Ascending aorta (tissue), 2 donors: ENCODE measurements around the gene VWA3A. TPM values are rescaled to one million over a fixed set of nuclear protein-coding genes. Genes with fewer than 3 reads are reported as not detected.

Source experiments
- DNase-seq, 2 donors: peaks; one replicate each; pipeline ENCODE4 v3.0.0-alpha.2; 2019; ENCODE audit warnings: low spot score in 2 of 2
- H3K27ac ChIP-seq, 2 donors: fragments of 200-600 bp; sonication (generic); one replicate each; pipeline ENCODE4 v1.5.1; 2016 to 2017; ENCODE audit warnings: mild to moderate bottlenecking in 1 of 2
- H3K27me3 ChIP-seq: fragments of 200-600 bp; sonication (generic); one replicate; pipeline ENCODE4 v1.5.1; 2017
- H3K36me3 ChIP-seq, 2 donors: fragments of 200-600 bp; sonication (generic); one replicate each; pipeline ENCODE4 v1.5.1; 2016
- H3K4me1 ChIP-seq, 2 donors: fragments of 200-600 bp; sonication (generic); one replicate each; pipeline ENCODE4 v1.5.1; 2016 to 2017; ENCODE audit warnings: mild to moderate bottlenecking in 1 of 2
- H3K4me3 ChIP-seq, 2 donors: fragments of 200-600 bp; sonication (generic); one replicate each; pipeline ENCODE4 v1.5.1; 2016 to 2017; ENCODE audit warnings: mild to moderate bottlenecking in 1 of 2
- H3K9me3 ChIP-seq, 2 donors: fragments of 200-600 bp; sonication (generic); one replicate each; pipeline ENCODE4 v1.5.1; 2016
- intact Hi-C: fragments of 100-400 bp; cut with DNase I; formaldehyde crosslinking; loops from one replicate; pipeline ENCODE4 v1.15.1; 2023
- total RNA-seq: library from RNA; depleted of rRNA; stranded (reverse); fragments of >200 nt; gene quantifications from one replicate; pipeline ENCODE4 v1.1.0, GENCODE V29; 2016
- TF ChIP-seq, protein P1 (sequence below), 3 experiments: fragments of 200-600 bp in 2 of 3; fragments of 450-650 bp in 1 of 3; sonication (generic) in 2 of 3; IDR thresholded peaks; one replicate each; pipeline ENCODE4 v1.5.1; 2016 to 2019; ENCODE audit warnings: antibody characterized with exemption in 3 of 3, mild to moderate bottlenecking in 1 of 3, moderate library complexity in 1 of 3

Gene VWA3A
- total RNA-seq, 1 donor from 2014 or later = not detected

DNA sequence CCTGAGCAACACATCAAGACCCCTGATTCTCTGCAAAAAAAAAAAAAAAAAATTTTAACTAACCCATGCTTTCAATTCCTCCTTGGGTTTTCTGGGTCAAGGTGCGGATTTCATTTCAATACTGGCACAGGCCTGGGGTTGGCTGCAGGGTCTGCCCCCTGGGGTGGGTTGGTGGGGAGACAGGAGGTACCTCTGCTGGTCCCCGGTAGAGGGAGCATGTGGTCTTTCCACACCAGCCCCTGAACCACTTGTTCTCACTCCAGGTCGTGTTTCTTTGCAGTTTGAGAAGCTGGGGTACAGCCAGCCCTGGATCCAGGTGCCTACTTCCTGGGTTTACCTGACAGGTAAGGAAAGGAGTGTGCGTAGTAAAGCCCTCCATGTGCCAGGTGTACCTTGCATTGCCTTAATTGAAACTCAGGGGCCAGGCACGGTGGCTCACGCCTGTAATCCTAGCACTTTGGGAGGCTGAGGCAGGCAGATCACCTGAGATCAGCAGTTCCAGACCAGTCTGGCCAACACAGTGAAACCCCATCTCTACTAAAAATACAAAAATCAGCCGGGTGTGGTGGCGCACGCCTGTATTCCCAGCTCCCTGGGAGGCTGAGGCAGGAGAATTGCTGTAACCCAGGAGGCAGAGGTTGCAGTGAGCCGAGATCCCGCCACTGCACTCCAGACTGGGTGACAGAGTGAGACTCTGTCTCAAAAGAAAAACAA lies 91.7 kb downstream of the VWA3A start:
- Histone ChIP-seq H3K4me3 (no peak overlapping the region), H3K9me3 (no peaks in the 10 kb centered on the region), H3K27ac (no peak overlapping the region), H3K27me3 (no peaks in the 10 kb centered on the region), H3K36me3 (no peaks in the 10 kb centered on the region), H3K4me1 (peaks cover 0 to under 1% of the 10 kb centered on the region in 2 donors)
- intact Hi-C loops = no loop called here
- DNase-seq = no peak
- TF ChIP-seq, protein P1, sequence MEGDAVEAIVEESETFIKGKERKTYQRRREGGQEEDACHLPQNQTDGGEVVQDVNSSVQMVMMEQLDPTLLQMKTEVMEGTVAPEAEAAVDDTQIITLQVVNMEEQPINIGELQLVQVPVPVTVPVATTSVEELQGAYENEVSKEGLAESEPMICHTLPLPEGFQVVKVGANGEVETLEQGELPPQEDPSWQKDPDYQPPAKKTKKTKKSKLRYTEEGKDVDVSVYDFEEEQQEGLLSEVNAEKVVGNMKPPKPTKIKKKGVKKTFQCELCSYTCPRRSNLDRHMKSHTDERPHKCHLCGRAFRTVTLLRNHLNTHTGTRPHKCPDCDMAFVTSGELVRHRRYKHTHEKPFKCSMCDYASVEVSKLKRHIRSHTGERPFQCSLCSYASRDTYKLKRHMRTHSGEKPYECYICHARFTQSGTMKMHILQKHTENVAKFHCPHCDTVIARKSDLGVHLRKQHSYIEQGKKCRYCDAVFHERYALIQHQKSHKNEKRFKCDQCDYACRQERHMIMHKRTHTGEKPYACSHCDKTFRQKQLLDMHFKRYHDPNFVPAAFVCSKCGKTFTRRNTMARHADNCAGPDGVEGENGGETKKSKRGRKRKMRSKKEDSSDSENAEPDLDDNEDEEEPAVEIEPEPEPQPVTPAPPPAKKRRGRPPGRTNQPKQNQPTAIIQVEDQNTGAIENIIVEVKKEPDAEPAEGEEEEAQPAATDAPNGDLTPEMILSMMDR (IDR thresholded peaks at IDR 0.05) = no peak

- intact Hi-C loops = no loop called here
Measured at GRCh38 chr16:22184615-22184968, 92.3 kb downstream of the VWA3A start.

GRCh38 chr16:22186517-22186916 lies 94.2 kb downstream of the VWA3A start:
- Histone ChIP-seq H3K4me3 (no peak overlapping the region), H3K4me1 (peaks cover 9% of the 10 kb centered on the region in 2 donors), H3K27me3 (no peaks in the 10 kb centered on the region), H3K27ac (no peak overlapping the region), H3K36me3 (no peaks in the 10 kb centered on the region), H3K9me3 (no peaks in the 10 kb centered on the region)
- DNase-seq = no peak
- TF ChIP-seq, protein P1 (IDR thresholded peaks at IDR 0.05) = no peak
- intact Hi-C loops = no loop called here

More at GRCh38 chr16:22184615-22184968, 92.3 kb downstream of the VWA3A start:
- H3K27ac ChIP-seq = no peak overlapping the region
- no peaks in the 10 kb centered on the region for H3K27me3 ChIP-seq
- peaks cover 5 to 6% of the 10 kb centered on the region in 2 donors for H3K4me1 ChIP-seq
- no peaks in the 10 kb centered on the region for H3K36me3 ChIP-seq
- no peak for DNase-seq
- TF ChIP-seq, protein P1 (IDR thresholded peaks at IDR 0.05) = no peak
- no peak overlapping the region for H3K4me3 ChIP-seq
- no peaks in the 10 kb centered on the region for H3K9me3 ChIP-seq

DNA sequence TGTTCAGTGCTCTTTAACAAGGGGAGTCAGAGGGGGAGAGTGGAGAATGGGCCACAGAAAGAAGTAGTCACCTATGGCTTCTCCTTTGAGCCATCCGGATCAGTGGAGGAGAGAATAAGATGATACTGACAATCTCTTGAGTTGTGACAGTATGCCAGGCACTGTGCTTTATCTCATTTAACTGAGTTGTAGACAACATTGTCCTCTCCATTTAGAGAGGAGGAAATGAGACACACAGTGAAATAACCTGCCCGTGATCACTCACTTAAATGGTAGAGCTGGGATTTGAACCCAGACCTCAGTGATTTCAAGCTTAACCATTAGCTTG lies 95.9 kb downstream of the VWA3A start:
- H3K27me3 ChIP-seq = no peaks in the 10 kb centered on the region
- DNase-seq = no peak
- no peaks in the 10 kb centered on the region for H3K9me3 ChIP-seq
- TF ChIP-seq, protein P1 (IDR thresholded peaks at IDR 0.05) = no peak
- no peak overlapping the region for H3K4me3 ChIP-seq
- intact Hi-C loops = no loop called here
- H3K27ac ChIP-seq = no peak overlapping the region
- H3K36me3 ChIP-seq = no peaks in the 10 kb centered on the region
- peaks cover 9 to 20% of the 10 kb centered on the region in 2 donors for H3K4me1 ChIP-seq

DNA sequence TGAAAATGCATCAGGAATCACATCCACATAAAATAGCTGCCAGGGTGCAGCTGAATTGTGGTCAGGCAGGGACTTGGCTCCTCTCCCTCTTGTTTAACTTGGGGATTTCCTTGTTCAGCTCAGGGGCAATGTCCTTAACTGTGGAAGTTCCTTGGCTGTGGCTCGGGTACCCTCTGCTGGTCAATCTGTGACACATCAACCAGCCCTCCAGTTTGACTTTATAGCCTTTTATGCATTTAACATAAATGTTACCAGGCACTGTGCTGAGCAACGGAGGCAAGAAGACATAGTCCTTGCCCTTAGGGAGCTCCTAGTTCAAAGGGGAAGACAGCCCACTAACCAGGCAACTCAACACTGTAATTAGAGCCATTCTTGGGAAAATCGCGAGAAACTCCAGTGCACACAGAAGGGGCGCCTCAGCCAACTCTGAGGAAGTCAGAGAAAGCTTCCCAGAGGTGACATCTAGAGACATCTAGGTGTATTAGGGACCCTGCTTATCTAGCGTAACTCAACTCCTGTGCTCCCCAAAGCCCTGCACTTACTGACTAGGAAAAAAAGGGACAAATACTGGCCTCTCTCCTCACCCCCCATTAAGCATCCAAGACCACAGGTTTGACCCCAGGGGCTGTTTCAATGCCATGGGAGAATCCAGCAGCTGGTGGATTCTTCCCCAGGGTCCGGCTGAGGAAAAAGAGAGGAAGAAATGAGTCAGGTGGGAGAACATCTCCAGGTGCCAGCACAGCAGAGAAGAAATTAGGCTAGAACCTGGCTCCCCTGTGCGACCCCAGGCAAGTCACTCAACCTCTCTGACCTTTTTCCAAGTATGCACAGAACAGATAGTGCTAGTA lies 96.5 kb downstream of the VWA3A start:
- Histone ChIP-seq H3K4me1 (peaks cover 9 to 20% of the 10 kb centered on the region in 2 donors), H3K9me3 (no peaks in the 10 kb centered on the region), H3K27me3 (no peaks in the 10 kb centered on the region), H3K4me3 (peak overlapping the region in 1 of 2 donors; percentile 82), H3K27ac (peak overlapping the region; percentile 86 to 98), H3K36me3 (no peaks in the 10 kb centered on the region)
- TF ChIP-seq, protein P1 (IDR thresholded peaks at IDR 0.05) = peak; percentile 75 to 83 (median 82)
- intact Hi-C loops = loop anchor here (1.0 kb wide), 1 partner anchor 188 kb away; the partner anchor contains the start of gene PDZD9
- DNase-seq = peak in 1 of 2 donors; percentile 82
